GM19395 (cell line): ENCODE results near the gene HNMT.
"Not testable (repeated sequence)": the region's sequence is repeated elsewhere in the genome, so short reads cannot be mapped to it uniquely, and the experiment has no call there.

Experiments
- ATAC-seq: cut with Tn5 transposase; IDR thresholded peaks from one replicate; pipeline ENCODE4 v1.9.1; 2021; ENCODE audit warnings: mild to moderate bottlenecking, moderate library complexity; ENCODE audit not compliant: unreplicated experiment

HNMT gene

GRCh38 chr2:137973280-137973679, 9.0 kb downstream of the HNMT start:
- no peak for ATAC-seq

- ATAC-seq, result no peak
Observed at GRCh38 chr2:137975280-137976271, 11.3 kb downstream of the HNMT start.

- ATAC-seq, result no peak
Observed at GRCh38 chr2:137976274-137976673, 12.0 kb downstream of the HNMT start.

- no peak for ATAC-seq
Observed at GRCh38 chr2:137977790-137978189, 13.5 kb downstream of the HNMT start.

GRCh38 chr2:137980459-137980858, 16.2 kb downstream of the HNMT start:
- ATAC-seq, result no peak

- ATAC-seq, result no peak
Observed at GRCh38 chr2:137981112-137981656, 16.9 kb downstream of the HNMT start.

- ATAC-seq, result no peak
Observed at GRCh38 chr2:137983581-137983980, 19.3 kb downstream of the HNMT start.

GRCh38 chr2:137986268-137986667, 22.0 kb downstream of the HNMT start:
- ATAC-seq, result no peak

- no peak for ATAC-seq
Observed at GRCh38 chr2:137987011-137987410, 22.7 kb downstream of the HNMT start.

GRCh38 chr2:137991078-137991477, 26.8 kb downstream of the HNMT start:
- no peak for ATAC-seq

GRCh38 chr2:137992039-137992646, 27.9 kb downstream of the HNMT start:
- no peak for ATAC-seq

GRCh38 chr2:137993715-137994476, 29.6 kb downstream of the HNMT start:
- ATAC-seq, result not testable (repeated sequence)

- not testable (repeated sequence) for ATAC-seq
Observed at GRCh38 chr2:137995368-137995767, 31.1 kb downstream of the HNMT start.

- ATAC-seq, result not testable (repeated sequence)
Observed at GRCh38 chr2:137996158-137996557, 31.9 kb downstream of the HNMT start.

GRCh38 chr2:137997733-137998132, 33.5 kb downstream of the HNMT start:
- ATAC-seq, result no peak

GRCh38 chr2:137998503-137998902, 34.2 kb downstream of the HNMT start:
- no peak for ATAC-seq

GRCh38 chr2:137999273-137999672, 35.0 kb downstream of the HNMT start:
- no peak for ATAC-seq

- ATAC-seq, result no peak
Observed at GRCh38 chr2:138000009-138000408, 35.7 kb downstream of the HNMT start.

- no peak for ATAC-seq
Observed at GRCh38 chr2:138000796-138001195, 36.5 kb downstream of the HNMT start.

- ATAC-seq, result no peak
Observed at GRCh38 chr2:138003411-138003810, 39.1 kb downstream of the HNMT start.

- ATAC-seq, result no peak
Observed at GRCh38 chr2:138007431-138007830, 43.2 kb downstream of the HNMT start.
